Caco-2 (cell line): ENCODE measurements around the gene DYNC1H1. TPM values are rescaled to one million over a fixed set of nuclear protein-coding genes. Genes with fewer than 3 reads are reported as not detected.

Experiments used
- BruUV-seq: library from RNA; stranded (reverse); fragments of 400-500 nt; replicated peaks from 2 replicates; lab custom pipeline; 2021; lab: Mats Ljungman, UMichigan
- CTCF ChIA-PET: fragments of 300-600 bp; sonication (Branson Sonifier 250); formaldehyde crosslinking; loops from one replicate; lab custom pipeline; 2022; ENCODE audit warnings: antibody characterized with exemption; lab: Charles Lee
- POLR2A ChIA-PET: fragments of 300-600 bp; sonication (Branson Sonifier 250); formaldehyde crosslinking; loops from one replicate; lab custom pipeline; 2022; ENCODE audit warnings: antibody characterized with exemption; lab: Charles Lee
- DNase-seq, 2 experiments: peaks; one replicate each; pipeline versions ENCODE4 v3.0.0 to v3.0.0-alpha.2; 2020 to 2022
- H3K27me3 ChIP-seq: replicated peaks from 2 replicates; pipeline ENCODE4 v1.6.0; 2011; ENCODE audit warnings: low read length; ENCODE audit not compliant: control insufficient read depth, insufficient read depth
- H3K36me3 ChIP-seq: 2 replicates; pipeline ENCODE4 v1.5.1; 2011; ENCODE audit warnings: low read length; ENCODE audit not compliant: control insufficient read depth, insufficient read depth
- H3K4me1 ChIP-seq: fragments of 250-450 bp; sonication (Bioruptor Pico); 2 replicates; pipeline ENCODE4 v1.5.1; 2020; ENCODE audit warnings: mild to moderate bottlenecking
- H3K4me3 ChIP-seq: 2 replicates; pipeline ENCODE4 v1.5.1; 2011; ENCODE audit warnings: low read depth, mild to moderate bottlenecking, control low read depth, low read length
- H3K9me3 ChIP-seq: fragments of 250-450 bp; sonication (Bioruptor Pico); 2 replicates; pipeline ENCODE4 v1.5.1; 2020; ENCODE audit warnings: mild to moderate bottlenecking, moderate library complexity
- H3K27ac Mint-ChIP-seq: one replicate; pipeline ENCODE4 v1.8.0; 2022; ENCODE audit warnings: mixed read lengths; ENCODE audit not compliant: unreplicated experiment
- H3K27me3 Mint-ChIP-seq: one replicate; pipeline ENCODE4 v1.8.0; 2022; ENCODE audit warnings: mixed read lengths; ENCODE audit not compliant: insufficient read depth, unreplicated experiment
- H3K36me3 Mint-ChIP-seq: one replicate; pipeline ENCODE4 v1.8.0; 2022; ENCODE audit warnings: mild to moderate bottlenecking, mixed read lengths; ENCODE audit not compliant: insufficient read depth, unreplicated experiment
- H3K4me1 Mint-ChIP-seq: one replicate; pipeline ENCODE4 v1.8.0; 2022; ENCODE audit warnings: low read depth, mixed read lengths; ENCODE audit not compliant: unreplicated experiment
- H3K4me3 Mint-ChIP-seq: one replicate; pipeline ENCODE4 v1.8.0; 2022; ENCODE audit warnings: mild to moderate bottlenecking, moderate library complexity, mixed read lengths; ENCODE audit not compliant: unreplicated experiment
- H3K9me3 Mint-ChIP-seq: one replicate; pipeline ENCODE4 v1.8.0; 2022; ENCODE audit warnings: mixed read lengths; ENCODE audit not compliant: unreplicated experiment
- CTCF ChIP-seq, 2 experiments: fragments of 200-600 bp in 1 of 2; IDR thresholded peaks; 1 replicate in 1 of 2; 2 replicates in 1 of 2; pipeline versions ENCODE4 v1.5.1 to v1.8.0; 2011 to 2022; ENCODE audit warnings: antibody characterized with exemption in 1 of 2, control low read depth in 1 of 2, inconsistent platforms in 1 of 2, low read depth in 1 of 2, low read length in 1 of 2, mild to moderate bottlenecking in 1 of 2, moderate library complexity in 1 of 2; ENCODE audit not compliant: insufficient read depth in 1 of 2, severe bottlenecking in 1 of 2, unreplicated experiment in 1 of 2
- intact Hi-C: fragments of 100-400 bp; cut with micrococcal nuclease; formaldehyde crosslinking; loops from one replicate; pipeline ENCODE4 v1.10.0; 2022; ENCODE audit not compliant: unreplicated experiment
- total RNA-seq: library from RNA; stranded (reverse); gene quantifications from 2 replicates; pipeline ENCODE4 v1.2.3, GENCODE V29; 2022

DYNC1H1 gene
- total RNA-seq, 1 experiment from 2014 or later, result 351 TPM

GRCh38 chr14:102052522-102052921 is 88.1 kb downstream of the DYNC1H1 start:
- H3K27ac Mint-ChIP-seq, result no peak overlapping the region
- BruUV-seq, result no TSS peak
- H3K4me3 Mint-ChIP-seq, result no peak overlapping the region
- POLR2A ChIA-PET, result no interaction called here
- TF ChIP-seq CTCF (IDR thresholded peaks at IDR 0.05; ENCODE audit: insufficient read depth in 1 of 2, low read depth in 1 of 2, low read length in 1 of 2, severe bottlenecking in 1 of 2, unreplicated experiment in 1 of 2), result no peak
- Histone ChIP-seq H3K4me3 (no peak overlapping the region), H3K36me3 (peaks cover 3% of the 10 kb centered on the region; the same call in 1 of the 2 replicates), H3K9me3 (no peaks in the 10 kb centered on the region), H3K27me3 (no peaks in the 10 kb centered on the region), H3K4me1 (no peaks in the 10 kb centered on the region)
- no peak for DNase-seq
- intact Hi-C loops, result no loop called here
- peaks cover 12% of the 10 kb centered on the region for H3K4me1 Mint-ChIP-seq
- H3K27me3 Mint-ChIP-seq, result no peaks in the 10 kb centered on the region
- peaks cover 68% of the 10 kb centered on the region for H3K36me3 Mint-ChIP-seq
- H3K9me3 Mint-ChIP-seq, result no peaks in the 10 kb centered on the region
- CTCF ChIA-PET, result no interaction called here

- no TSS peak for BruUV-seq
- Mint-ChIP-seq H3K27ac (peak overlapping the region; percentile 69), H3K9me3 (no peaks in the 10 kb centered on the region), H3K4me1 (peaks cover 12% of the 10 kb centered on the region), H3K27me3 (no peaks in the 10 kb centered on the region), H3K36me3 (peaks cover 46% of the 10 kb centered on the region), H3K4me3 (peak overlapping the region; percentile 27)
- H3K4me1 ChIP-seq, result no peaks in the 10 kb centered on the region
- TF ChIP-seq CTCF (IDR thresholded peaks at IDR 0.05; ENCODE audit: insufficient read depth in 1 of 2, low read depth in 1 of 2, low read length in 1 of 2, severe bottlenecking in 1 of 2, unreplicated experiment in 1 of 2), result no peak
- DNase-seq, result peak; percentile 31 to 56
- H3K36me3 ChIP-seq, result no peaks in the 10 kb centered on the region
- POLR2A ChIA-PET, result interaction anchor here (0.7 kb wide), 1 partner anchor 41 kb away, joined by 3 read pairs; no protein-coding TSS in a partner anchor
- no peaks in the 10 kb centered on the region for H3K9me3 ChIP-seq
- CTCF ChIA-PET, result no interaction called here
- H3K4me3 ChIP-seq, result no peak overlapping the region
- intact Hi-C loops, result no loop called here
- H3K27me3 ChIP-seq, result no peaks in the 10 kb centered on the region
These were observed 91.0 kb downstream of the DYNC1H1 start for GRCh38 chr14:102055181-102055901.

GRCh38 chr14:102056694-102057442 is 92.5 kb downstream of the DYNC1H1 start:
- no peak for DNase-seq
- H3K4me1 ChIP-seq, result no peaks in the 10 kb centered on the region
- no TSS peak for BruUV-seq
- H3K9me3 ChIP-seq, result no peaks in the 10 kb centered on the region
- no peaks in the 10 kb centered on the region for H3K9me3 Mint-ChIP-seq
- no peaks in the 10 kb centered on the region for H3K27me3 ChIP-seq
- no peaks in the 10 kb centered on the region for H3K27me3 Mint-ChIP-seq
- POLR2A ChIA-PET, result no interaction called here
- H3K36me3 ChIP-seq, result no peaks in the 10 kb centered on the region
- peaks cover 12% of the 10 kb centered on the region for H3K4me1 Mint-ChIP-seq
- no peak overlapping the region for H3K4me3 ChIP-seq
- H3K4me3 Mint-ChIP-seq, result no peak overlapping the region
- no peak for TF ChIP-seq CTCF (IDR thresholded peaks at IDR 0.05; ENCODE audit: insufficient read depth in 1 of 2, low read depth in 1 of 2, low read length in 1 of 2, severe bottlenecking in 1 of 2, unreplicated experiment in 1 of 2)
- H3K36me3 Mint-ChIP-seq, result peaks cover 37% of the 10 kb centered on the region
- H3K27ac Mint-ChIP-seq, result peak overlapping the region; percentile 69
- CTCF ChIA-PET, result no interaction called here
- intact Hi-C loops, result no loop called here
